ENCODE measurements around the gene CDKN1B.

GRCh38 chr12:12764824-12765223 lies 47.7 kb downstream of the CDKN1B start:
- no peak for TF ChIP-seq CTCF (IDR thresholded peaks at IDR 0.05)
- no peak for TF ChIP-seq POLR2A (IDR thresholded peaks at IDR 0.05)

Measured in right lobe of liver (tissue), 4 donors.